Measurements from ENCODE around the gene NAPB. TPM values are rescaled to one million over a fixed set of nuclear protein-coding genes. Genes with fewer than 3 reads are reported as not detected.
A peak's percentile ranks its signal among the peaks of the same experiment; 100 is the strongest.

The NAPB gene
- total RNA-seq, 1 experiment from 2014 or later = 5.8 TPM

GRCh38 chr20:23410916-23411695 is 10.2 kb downstream of the NAPB start:
- in situ Hi-C loops (cut with HindIII; ENCODE audit: low pct_unique_long_range_greater_than_20kb, low sequenced_read_pairs) (no loop called here), intact Hi-C loops (cut with micrococcal nuclease; ENCODE audit: unreplicated experiment) (no loop called here)
- Histone ChIP-seq H3K9me3 (ENCODE audit: control insufficient read depth, insufficient read depth, low read depth, low read length) (no peaks in the 10 kb centered on the region), H3K4me3 (ENCODE audit: low read depth in 2 of 2, low read length in 2 of 2) (no peak overlapping the region), H3K36me3 (ENCODE audit: control insufficient read depth, insufficient read depth, low read length) (no peaks in the 10 kb centered on the region), H3K27ac (ENCODE audit: low read length) (peak overlapping the region; percentile 44; the same call in 1 of the 2 replicates), H3K4me1 (ENCODE audit: control insufficient read depth, insufficient read depth, low read length) (peaks cover 2% of the 10 kb centered on the region), H3K27me3 (ENCODE audit: control insufficient read depth, insufficient read depth, low read length) (no peaks in the 10 kb centered on the region)
- POLR2A ChIA-PET = no interaction called here
- CTCF ChIA-PET = no interaction called here
- TF ChIP-seq TCF7L2 (IDR thresholded peaks at IDR 0.05; ENCODE audit: low read depth, low read length) = no peak
- TF ChIP-seq SIN3A (IDR thresholded peaks at IDR 0.05; ENCODE audit: borderline replicate concordance, insufficient read depth, low read depth, low read length) = no peak
- TF ChIP-seq REST (IDR thresholded peaks at IDR 0.05; ENCODE audit: insufficient read depth in 1 of 2, low read depth in 2 of 2, low read length in 1 of 2) = no peak
- TF ChIP-seq CTCF (IDR thresholded peaks at IDR 0.05) = no peak
- TF ChIP-seq POLR2AphosphoS5 (IDR thresholded peaks at IDR 0.05; ENCODE audit: low read depth, low read length) = no peak
- DNase-seq (ENCODE audit: low read depth, low spot score) = no peak
- ATAC-seq = no peak
- no TSS peak for BruUV-seq (replicated peaks)

GRCh38 chr20:23409800-23410199 is 11.5 kb downstream of the NAPB start:
- ATAC-seq = no peak
- Histone ChIP-seq H3K36me3 (ENCODE audit: control insufficient read depth, insufficient read depth, low read length) (no peaks in the 10 kb centered on the region), H3K27ac (ENCODE audit: low read length) (no peak overlapping the region), H3K4me1 (ENCODE audit: control insufficient read depth, insufficient read depth, low read length) (no peaks in the 10 kb centered on the region; the same call in 1 of the 2 replicates), H3K27me3 (ENCODE audit: control insufficient read depth, insufficient read depth, low read length) (no peaks in the 10 kb centered on the region), H3K9me3 (ENCODE audit: control insufficient read depth, insufficient read depth, low read depth, low read length) (no peaks in the 10 kb centered on the region), H3K4me3 (ENCODE audit: low read depth in 2 of 2, low read length in 2 of 2) (no peak overlapping the region)
- no TSS peak for BruUV-seq (replicated peaks)
- no peak for TF ChIP-seq REST (IDR thresholded peaks at IDR 0.05; ENCODE audit: insufficient read depth in 1 of 2, low read depth in 2 of 2, low read length in 1 of 2)
- intact Hi-C loops (cut with micrococcal nuclease; ENCODE audit: unreplicated experiment) (no loop called here), in situ Hi-C loops (cut with HindIII; ENCODE audit: low pct_unique_long_range_greater_than_20kb, low sequenced_read_pairs) (no loop called here)
- CTCF ChIA-PET = no interaction called here
- DNase-seq (ENCODE audit: low read depth, low spot score) = no peak
- POLR2A ChIA-PET = no interaction called here
